Measurements from ENCODE around the gene DUSP16.
"Not testable (repeated sequence)": the region's sequence is repeated elsewhere in the genome, so short reads cannot be mapped to it uniquely, and the experiment has no call there.

The DUSP16 gene

DNA sequence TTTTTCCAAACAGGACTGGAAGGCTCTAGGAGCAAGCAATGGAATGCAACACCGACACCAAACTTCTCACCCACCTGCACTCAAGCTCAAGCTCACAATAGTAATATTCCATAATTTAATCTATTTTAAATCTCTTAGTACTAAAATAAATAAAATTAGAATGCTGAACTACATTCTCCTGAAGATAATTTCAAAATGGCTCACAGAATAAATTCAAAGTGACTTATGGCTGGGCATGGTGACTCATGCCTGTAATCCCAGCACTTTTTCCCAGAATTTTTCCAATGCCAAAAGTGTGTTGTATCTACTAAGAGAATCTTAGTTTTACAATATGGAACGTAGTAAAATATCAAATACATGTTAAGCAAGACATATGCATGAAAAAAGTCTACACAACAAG lies 31.5 kb downstream of the DUSP16 start:
- no peaks in the 10 kb centered on the region for H3K4me1 ChIP-seq (ENCODE audit: control insufficient read depth, insufficient read depth, low read length)
- no peaks in the 10 kb centered on the region for H3K36me3 ChIP-seq (ENCODE audit: control insufficient read depth, insufficient read depth, low read length, severe bottlenecking)
- no peak for DNase-seq (ENCODE audit: low read depth)
- H3K9ac ChIP-seq (ENCODE audit: low read length): no peak overlapping the region
- no peaks in the 10 kb centered on the region for H3K9me3 ChIP-seq (ENCODE audit: control insufficient read depth, low read length)
- H3K27me3 ChIP-seq (replicated peaks; ENCODE audit: control insufficient read depth, insufficient read depth, low read length): no peaks in the 10 kb centered on the region
- H3K4me3 ChIP-seq (ENCODE audit: low read length): no peak overlapping the region

DNA sequence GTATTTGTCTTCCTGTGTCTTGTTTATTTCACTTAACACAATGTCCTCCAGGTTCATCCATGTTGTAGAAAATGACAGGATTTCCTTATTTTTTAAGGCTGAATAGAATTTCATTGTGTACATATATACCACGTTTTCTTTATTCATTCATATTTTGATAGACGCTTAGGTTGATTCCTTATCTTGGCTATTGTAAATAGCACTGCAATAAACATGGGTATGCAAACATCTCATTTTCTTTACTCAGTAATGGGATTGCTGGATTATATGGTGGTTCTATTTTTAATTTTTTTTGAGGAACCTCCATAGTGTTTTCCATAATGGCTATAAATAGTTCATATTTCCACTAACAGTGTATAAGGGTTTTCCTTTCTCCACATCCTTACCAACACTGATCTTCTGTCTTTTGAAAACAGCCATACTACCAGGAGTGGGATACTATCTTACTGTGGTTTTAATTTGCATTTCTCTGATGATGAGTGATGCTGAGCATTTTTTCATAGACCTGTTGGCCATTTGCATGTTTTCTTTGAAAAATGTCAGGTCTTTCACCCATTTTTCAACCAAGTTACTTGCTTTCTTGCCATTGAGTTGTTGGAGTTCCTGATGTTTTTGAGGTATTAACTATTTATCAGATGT lies 32.8 kb downstream of the DUSP16 start:
- Histone ChIP-seq H3K36me3 (ENCODE audit: control insufficient read depth, insufficient read depth, low read length, severe bottlenecking) (no peaks in the 10 kb centered on the region), H3K9ac (ENCODE audit: low read length) (no peak overlapping the region), H3K9me3 (ENCODE audit: control insufficient read depth, low read length) (no peaks in the 10 kb centered on the region), H3K4me1 (ENCODE audit: control insufficient read depth, insufficient read depth, low read length) (no peaks in the 10 kb centered on the region), H3K4me3 (ENCODE audit: low read length) (no peak overlapping the region), H3K27me3 (replicated peaks; ENCODE audit: control insufficient read depth, insufficient read depth, low read length) (no peaks in the 10 kb centered on the region)
- DNase-seq (ENCODE audit: low read depth): no peak

DNA sequence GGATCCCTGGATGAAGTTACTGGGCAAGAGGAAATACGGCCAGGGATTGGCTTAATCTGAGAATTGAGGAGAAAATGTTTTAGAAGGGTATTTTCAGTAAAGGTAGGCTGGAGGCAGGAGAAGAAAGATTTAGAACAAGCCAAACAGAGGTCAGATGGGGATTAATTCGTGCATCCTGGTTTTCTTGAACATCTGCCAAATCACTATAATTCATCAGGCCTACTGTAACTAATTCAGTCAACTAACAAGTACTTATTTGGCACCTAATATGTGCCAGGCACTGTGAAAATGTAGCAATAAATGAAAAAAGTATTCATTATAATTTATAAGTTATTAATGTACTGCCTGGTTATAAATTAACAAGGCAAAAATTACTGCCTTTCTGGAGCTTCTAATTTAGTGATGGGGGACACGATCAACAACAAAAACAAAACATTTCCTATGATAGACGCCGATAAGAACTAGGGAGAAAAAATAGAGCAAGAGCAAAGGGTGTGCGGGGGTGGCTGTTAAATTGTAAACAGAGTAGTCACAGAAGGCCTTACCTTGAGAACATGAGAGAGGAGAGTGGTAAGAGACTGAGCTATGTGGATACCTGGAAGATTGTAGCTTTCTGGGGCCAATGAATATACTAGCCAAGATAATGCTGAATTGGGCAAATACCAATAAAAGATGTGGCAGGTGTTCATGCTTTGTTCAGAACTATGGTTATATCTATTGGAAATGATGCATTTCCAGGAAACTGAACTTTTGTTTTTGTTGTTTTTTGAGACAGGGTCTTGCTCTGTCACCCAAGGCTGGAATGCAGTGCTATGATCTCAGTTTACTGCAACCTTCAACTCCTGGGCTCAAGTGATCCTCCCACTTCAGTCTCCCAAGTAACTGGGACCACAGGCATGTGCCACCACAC lies 34.0 kb downstream of the DUSP16 start:
- no peaks in the 10 kb centered on the region for H3K27me3 ChIP-seq (replicated peaks; ENCODE audit: control insufficient read depth, insufficient read depth, low read length)
- H3K9me3 ChIP-seq (ENCODE audit: control insufficient read depth, low read length): no peaks in the 10 kb centered on the region
- H3K4me3 ChIP-seq (ENCODE audit: low read length): no peak overlapping the region
- no peaks in the 10 kb centered on the region for H3K36me3 ChIP-seq (ENCODE audit: control insufficient read depth, insufficient read depth, low read length, severe bottlenecking)
- no peak for DNase-seq (ENCODE audit: low read depth)
- no peak overlapping the region for H3K9ac ChIP-seq (ENCODE audit: low read length)
- H3K4me1 ChIP-seq (ENCODE audit: control insufficient read depth, insufficient read depth, low read length): no peaks in the 10 kb centered on the region

DNA sequence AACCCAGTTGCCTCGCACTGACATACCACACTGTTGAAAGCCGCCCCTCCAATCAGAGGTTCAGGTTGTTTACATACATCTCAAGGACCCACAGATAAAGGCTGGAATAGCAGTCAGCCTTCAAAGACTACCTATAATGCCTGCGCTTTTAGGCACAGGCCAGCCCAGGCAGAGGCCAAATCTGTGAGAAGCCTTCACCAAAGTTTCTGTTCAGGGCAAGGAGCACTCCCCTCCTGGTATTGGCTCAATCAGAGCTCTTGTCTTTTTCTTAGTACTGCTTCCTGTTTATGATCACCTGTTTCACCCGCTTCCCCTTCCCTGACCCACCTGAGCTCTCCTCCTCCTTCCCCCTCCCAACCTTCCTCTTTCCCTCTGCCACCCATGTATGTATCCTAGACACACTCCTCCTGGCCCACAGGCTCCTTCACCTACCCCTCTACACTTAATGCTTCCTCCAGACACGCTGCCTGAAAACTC lies 34.8 kb downstream of the DUSP16 start:
- no peaks in the 10 kb centered on the region for H3K9me3 ChIP-seq (ENCODE audit: control insufficient read depth, low read length)
- no peaks in the 10 kb centered on the region for H3K4me1 ChIP-seq (ENCODE audit: control insufficient read depth, insufficient read depth, low read length)
- no peak overlapping the region for H3K9ac ChIP-seq (ENCODE audit: low read length)
- H3K36me3 ChIP-seq (ENCODE audit: control insufficient read depth, insufficient read depth, low read length, severe bottlenecking): no peaks in the 10 kb centered on the region
- DNase-seq (ENCODE audit: low read depth): no peak
- H3K27me3 ChIP-seq (replicated peaks; ENCODE audit: control insufficient read depth, insufficient read depth, low read length): no peaks in the 10 kb centered on the region
- H3K4me3 ChIP-seq (ENCODE audit: low read length): no peak overlapping the region

DNA sequence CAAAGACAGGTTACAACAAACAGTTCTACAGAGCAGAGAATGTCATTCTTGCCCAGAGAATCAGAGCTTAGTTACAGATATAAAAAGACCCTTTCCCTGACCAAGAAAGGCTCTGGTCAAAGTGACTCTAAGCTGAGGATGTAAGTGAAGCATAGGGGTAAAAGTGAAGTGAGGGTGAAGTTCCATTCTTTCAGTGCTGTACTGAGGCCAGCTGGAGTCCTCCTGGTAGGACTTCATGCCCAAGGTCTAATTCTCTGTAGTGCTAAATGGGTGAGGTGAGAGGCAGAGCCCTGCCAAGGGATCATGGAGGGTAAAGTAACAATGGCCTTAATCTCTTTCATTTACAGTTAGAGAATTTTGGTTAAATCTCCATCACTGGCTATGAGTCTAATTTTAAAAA lies 38.5 kb downstream of the DUSP16 start:
- no peaks in the 10 kb centered on the region for H3K9me3 ChIP-seq (ENCODE audit: control insufficient read depth, low read length)
- H3K4me3 ChIP-seq (ENCODE audit: low read length): no peak overlapping the region
- peaks cover 5% of the 10 kb centered on the region for H3K36me3 ChIP-seq (ENCODE audit: control insufficient read depth, insufficient read depth, low read length, severe bottlenecking)
- H3K9ac ChIP-seq (ENCODE audit: low read length): no peak overlapping the region
- no peaks in the 10 kb centered on the region for H3K4me1 ChIP-seq (ENCODE audit: control insufficient read depth, insufficient read depth, low read length)
- no peaks in the 10 kb centered on the region for H3K27me3 ChIP-seq (replicated peaks; ENCODE audit: control insufficient read depth, insufficient read depth, low read length)
- DNase-seq (ENCODE audit: low read depth): no peak

DNA sequence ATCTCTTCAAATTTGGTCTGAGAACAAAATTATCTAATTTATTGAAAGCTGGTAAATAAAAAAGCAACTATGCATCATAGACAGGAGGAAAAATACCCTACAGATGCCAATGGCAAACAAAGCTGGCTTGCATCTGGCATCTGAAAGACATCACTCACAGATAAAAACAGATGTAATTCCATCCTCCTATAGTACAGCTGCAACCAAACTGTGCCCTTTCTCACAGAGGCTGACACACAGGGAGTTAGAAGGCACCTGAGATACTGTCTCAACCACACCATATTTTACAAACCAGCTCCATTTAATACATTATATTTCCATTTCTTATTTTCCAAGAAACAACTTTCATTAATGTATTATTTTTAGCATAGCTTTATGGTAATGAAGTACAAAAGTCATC lies 39.4 kb downstream of the DUSP16 start:
- Histone ChIP-seq H3K27me3 (replicated peaks; ENCODE audit: control insufficient read depth, insufficient read depth, low read length) (no peaks in the 10 kb centered on the region), H3K9ac (ENCODE audit: low read length) (no peak overlapping the region), H3K4me1 (ENCODE audit: control insufficient read depth, insufficient read depth, low read length) (no peaks in the 10 kb centered on the region), H3K4me3 (ENCODE audit: low read length) (no peak overlapping the region), H3K36me3 (ENCODE audit: control insufficient read depth, insufficient read depth, low read length, severe bottlenecking) (peaks cover 5% of the 10 kb centered on the region), H3K9me3 (ENCODE audit: control insufficient read depth, low read length) (no peaks in the 10 kb centered on the region)
- DNase-seq (ENCODE audit: low read depth): no peak

DNA sequence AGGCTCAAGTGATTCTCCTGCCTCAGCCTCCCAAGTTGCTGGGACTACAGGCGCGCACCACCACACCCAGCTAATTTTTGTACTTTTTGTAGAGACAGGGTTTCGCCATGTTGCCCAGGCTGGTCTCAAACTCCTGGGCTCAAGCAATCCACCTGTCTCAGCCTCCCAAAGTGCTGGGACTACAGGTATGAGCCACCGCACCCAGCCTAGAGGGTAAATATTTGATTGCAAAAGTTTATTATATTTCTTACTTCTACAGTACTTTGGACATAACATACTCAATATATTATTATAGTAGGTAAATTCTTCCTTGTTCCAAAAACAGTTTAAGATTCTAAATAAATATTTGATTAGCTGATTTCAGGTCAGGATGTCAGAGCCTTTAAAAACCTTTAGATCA lies 40.0 kb downstream of the DUSP16 start:
- H3K4me1 ChIP-seq (ENCODE audit: control insufficient read depth, insufficient read depth, low read length); H3K36me3 ChIP-seq (ENCODE audit: control insufficient read depth, insufficient read depth, low read length, severe bottlenecking); DNase-seq (ENCODE audit: low read depth); H3K9me3 ChIP-seq (ENCODE audit: control insufficient read depth, low read length); H3K27me3 ChIP-seq (replicated peaks; ENCODE audit: control insufficient read depth, insufficient read depth, low read length); H3K4me3 ChIP-seq (ENCODE audit: low read length); H3K9ac ChIP-seq (ENCODE audit: low read length): not testable (repeated sequence)

DNA sequence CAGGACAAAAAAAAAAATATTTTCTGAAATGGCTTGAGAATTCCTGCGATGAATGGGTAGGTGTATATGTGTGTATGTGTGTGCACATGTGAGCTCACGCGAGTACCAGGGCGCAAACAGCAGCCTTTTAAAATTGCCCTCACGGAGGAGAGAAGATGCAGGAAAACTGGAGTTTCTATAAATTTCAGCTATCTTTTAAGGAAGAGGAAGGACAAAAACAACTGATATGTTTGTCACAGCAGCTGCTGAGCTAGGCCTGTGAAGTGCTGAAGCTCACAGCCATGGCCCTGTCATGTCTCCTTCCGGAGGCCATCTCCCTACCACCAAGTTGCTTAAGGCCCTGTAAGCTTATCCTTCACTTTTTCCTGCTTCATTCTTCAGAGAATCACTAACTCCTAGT lies 40.8 kb downstream of the DUSP16 start:
- peaks cover 5% of the 10 kb centered on the region for H3K36me3 ChIP-seq (ENCODE audit: control insufficient read depth, insufficient read depth, low read length, severe bottlenecking)
- no peaks in the 10 kb centered on the region for H3K4me1 ChIP-seq (ENCODE audit: control insufficient read depth, insufficient read depth, low read length)
- no peak overlapping the region for H3K9ac ChIP-seq (ENCODE audit: low read length)
- no peak for DNase-seq (ENCODE audit: low read depth)
- no peaks in the 10 kb centered on the region for H3K27me3 ChIP-seq (replicated peaks; ENCODE audit: control insufficient read depth, insufficient read depth, low read length)
- H3K9me3 ChIP-seq (ENCODE audit: control insufficient read depth, low read length): no peaks in the 10 kb centered on the region
- H3K4me3 ChIP-seq (ENCODE audit: low read length): no peak overlapping the region

DNA sequence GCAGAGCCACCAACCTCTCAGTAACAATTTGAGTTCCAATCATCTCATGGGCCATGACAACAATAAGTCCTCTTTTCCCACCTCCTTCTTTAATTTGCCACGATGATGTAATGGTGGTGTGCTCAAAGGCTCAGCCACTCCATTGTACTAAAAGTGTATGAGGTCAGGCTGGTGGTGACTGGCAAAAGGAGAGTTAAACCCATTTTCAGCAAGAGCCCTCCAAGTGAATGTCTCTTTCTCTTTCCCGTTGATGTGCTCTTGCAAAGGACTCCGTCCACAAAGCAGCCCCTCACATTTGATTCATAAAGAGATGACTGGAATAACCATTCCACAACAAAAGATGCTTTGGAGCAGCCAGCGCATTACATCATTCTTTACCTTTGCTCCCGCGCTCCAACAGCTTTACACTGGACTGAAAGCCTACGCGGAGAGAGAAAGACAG lies 41.6 kb downstream of the DUSP16 start:
- Histone ChIP-seq H3K4me3 (ENCODE audit: low read length) (no peak overlapping the region), H3K9ac (ENCODE audit: low read length) (no peak overlapping the region), H3K4me1 (ENCODE audit: control insufficient read depth, insufficient read depth, low read length) (no peaks in the 10 kb centered on the region), H3K27me3 (replicated peaks; ENCODE audit: control insufficient read depth, insufficient read depth, low read length) (no peaks in the 10 kb centered on the region), H3K36me3 (ENCODE audit: control insufficient read depth, insufficient read depth, low read length, severe bottlenecking) (peaks cover 5% of the 10 kb centered on the region), H3K9me3 (ENCODE audit: control insufficient read depth, low read length) (no peaks in the 10 kb centered on the region)
- no peak for DNase-seq (ENCODE audit: low read depth)

DNA sequence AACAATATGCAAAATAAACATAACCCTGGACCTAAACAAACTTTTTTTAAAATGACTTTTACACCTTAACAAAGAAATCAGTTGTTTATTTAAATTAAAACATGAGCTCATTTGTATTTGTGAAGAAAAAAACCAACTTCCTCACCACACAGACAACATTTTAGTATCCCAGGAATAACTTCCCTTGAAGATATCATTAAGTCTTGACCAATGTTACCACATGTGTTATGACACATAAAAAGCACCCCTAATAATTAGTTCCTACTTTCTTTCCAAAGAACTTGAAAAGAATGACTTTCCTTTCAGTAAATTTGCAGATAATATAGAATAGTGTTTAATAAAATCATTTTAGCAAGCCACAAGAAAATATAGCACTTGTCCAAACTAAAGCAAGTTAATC lies 42.4 kb downstream of the DUSP16 start:
- no peak for DNase-seq (ENCODE audit: low read depth)
- peaks cover 5% of the 10 kb centered on the region for H3K36me3 ChIP-seq (ENCODE audit: control insufficient read depth, insufficient read depth, low read length, severe bottlenecking)
- H3K9ac ChIP-seq (ENCODE audit: low read length): no peak overlapping the region
- H3K9me3 ChIP-seq (ENCODE audit: control insufficient read depth, low read length): no peaks in the 10 kb centered on the region
- no peaks in the 10 kb centered on the region for H3K27me3 ChIP-seq (replicated peaks; ENCODE audit: control insufficient read depth, insufficient read depth, low read length)
- no peaks in the 10 kb centered on the region for H3K4me1 ChIP-seq (ENCODE audit: control insufficient read depth, insufficient read depth, low read length)
- H3K4me3 ChIP-seq (ENCODE audit: low read length): no peak overlapping the region

DNA sequence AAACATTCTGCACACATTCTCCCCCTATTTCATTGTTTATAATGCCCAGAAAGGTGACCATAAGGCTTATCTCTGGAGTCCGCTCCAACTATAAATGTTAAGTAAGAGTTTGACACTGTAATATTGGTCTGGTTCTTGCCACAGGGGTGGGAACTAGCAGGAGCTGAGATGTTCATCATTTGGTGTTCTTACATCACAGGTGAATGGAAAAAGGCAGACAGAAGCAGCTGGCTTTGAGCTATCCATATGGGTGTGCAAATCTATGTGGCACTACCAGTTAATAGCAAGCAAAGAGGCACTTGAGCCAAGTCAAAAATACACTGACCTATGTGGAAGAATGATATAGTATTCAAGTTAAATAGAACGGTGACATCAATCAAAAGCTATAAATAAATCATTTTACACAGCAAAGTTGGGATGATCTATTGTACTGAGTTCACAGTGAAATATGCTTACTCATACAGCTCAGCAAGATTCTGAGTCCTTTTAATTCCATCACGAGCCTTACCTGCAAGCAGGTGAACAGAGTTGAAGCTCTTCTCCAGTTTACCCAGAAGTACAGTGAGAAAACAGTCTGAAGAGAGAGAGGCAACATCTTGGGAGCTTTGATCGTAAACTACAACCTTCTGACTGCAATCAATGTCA lies 43.2 kb downstream of the DUSP16 start:
- H3K36me3 ChIP-seq (ENCODE audit: control insufficient read depth, insufficient read depth, low read length, severe bottlenecking): peaks cover 5% of the 10 kb centered on the region

More for the DNA sequence above, 43.2 kb downstream of the DUSP16 start:
- Histone ChIP-seq H3K9me3 (ENCODE audit: control insufficient read depth, low read length) (no peaks in the 10 kb centered on the region), H3K27me3 (replicated peaks; ENCODE audit: control insufficient read depth, insufficient read depth, low read length) (no peaks in the 10 kb centered on the region), H3K4me3 (ENCODE audit: low read length) (no peak overlapping the region), H3K4me1 (ENCODE audit: control insufficient read depth, insufficient read depth, low read length) (no peaks in the 10 kb centered on the region), H3K9ac (ENCODE audit: low read length) (no peak overlapping the region)
- no peak for DNase-seq (ENCODE audit: low read depth)

Data from adipocyte (in vitro differentiated cells).